Kidney (tissue), 14 donors: Measurements from ENCODE around the gene PIP5K1C. TPM values are rescaled to one million over a fixed set of nuclear protein-coding genes. Genes with fewer than 3 reads are reported as not detected.

Source experiments
- DNase-seq, 5 donors: peaks; one replicate each; pipeline ENCODE4 v3.0.0-alpha.2; 2013 to 2020
- FAIRE-seq: peaks from 2 replicates; lab custom pipeline; 2012; peaks lifted over from hg19 to GRCh38; lab: Jason Lieb, UNC
- H3K27ac ChIP-seq, 2 donors: one replicate each; pipeline ENCODE4 v1.7.0; 2013; ENCODE audit warnings: low read depth in 2 of 2, low read length in 2 of 2, inconsistent platforms in 1 of 2
- H3K27me3 ChIP-seq: one replicate; pipeline ENCODE4 v1.7.1; 2013; ENCODE audit warnings: low read length, inconsistent platforms; ENCODE audit not compliant: control insufficient read depth, insufficient read depth
- H3K36me3 ChIP-seq, 3 donors: one replicate each; pipeline versions ENCODE4 v1.7.0 to v1.7.1; 2013; ENCODE audit warnings: low read length in 3 of 3, control low read depth in 1 of 3, inconsistent platforms in 1 of 3; ENCODE audit not compliant: insufficient read depth in 3 of 3, control insufficient read depth in 2 of 3
- H3K4me1 ChIP-seq, 3 donors: one replicate each; pipeline versions ENCODE4 v1.7.0 to v1.7.1; 2013; ENCODE audit warnings: low read length in 3 of 3, inconsistent platforms in 1 of 3, low read depth in 1 of 3; ENCODE audit not compliant: control insufficient read depth in 2 of 3, insufficient read depth in 2 of 3
- H3K4me3 ChIP-seq, 3 donors: one replicate each; pipeline versions ENCODE4 v1.7.0 to v1.8.1; 2013; ENCODE audit warnings: low read length in 3 of 3, control low read depth in 1 of 3, inconsistent platforms in 1 of 3
- H3K9ac ChIP-seq, 3 donors: one replicate each; pipeline versions ENCODE4 v1.7.0 to v1.7.1; 2013; ENCODE audit warnings: low read length in 3 of 3, control low read depth in 1 of 3, inconsistent platforms in 1 of 3
- H3K9me3 ChIP-seq, 3 donors: one replicate each; pipeline versions ENCODE4 v1.7.0 to v1.7.1; 2013; ENCODE audit warnings: low read length in 3 of 3, control low read depth in 1 of 3, inconsistent platforms in 1 of 3; ENCODE audit not compliant: control insufficient read depth in 2 of 3, insufficient read depth in 1 of 3
- intact Hi-C: fragments of 100-400 bp; cut with DNase I; formaldehyde crosslinking; loops from one replicate; pipeline ENCODE4 v1.11.1; 2022
- polyA plus RNA-seq: library from polyadenylated mRNA; stranded (reverse); fragments of 350-450 nt; fragmentation: Illumina TruSeq; extraction: RNeasy Lipid Tissue Mini Kit (QIAGEN cat#74804); gene quantifications from one replicate; pipeline ENCODE4 v1.2.3, GENCODE V29; 2014; ENCODE audit warnings: low read depth, low replicate concordance; ENCODE audit not compliant: insufficient read depth
- total RNA-seq: library from RNA; stranded (reverse); fragmentation: NEBNext Ultra II Directional; extraction: Animal tissue kit (Norgen Biotek cat#: 25700); gene quantifications from one replicate; pipeline ENCODE4 v1.2.1, GENCODE V29; 2021
- TF ChIP-seq, protein P1 (sequence below): IDR thresholded peaks from 3 replicates; pipeline ENCODE4 v1.5.1; 2012; ENCODE audit warnings: mild to moderate bottlenecking, moderate library complexity, borderline replicate concordance; ENCODE audit not compliant: insufficient read depth; ENCODE audit errors: extremely low read depth
- donor health status: control.
- donor health status: control.
- donor health status: control.
- donor health status: control.
- donor health status: control.
- donor health status: DM: yes; HTN: yes; CAD: no.
- donor health status: Normal renal cell carcinoma (clear cell type).

Gene PIP5K1C
- total and polyA plus RNA-seq, 2 donors from 2014 or later = 11.2 to 35.6 TPM

DNA sequence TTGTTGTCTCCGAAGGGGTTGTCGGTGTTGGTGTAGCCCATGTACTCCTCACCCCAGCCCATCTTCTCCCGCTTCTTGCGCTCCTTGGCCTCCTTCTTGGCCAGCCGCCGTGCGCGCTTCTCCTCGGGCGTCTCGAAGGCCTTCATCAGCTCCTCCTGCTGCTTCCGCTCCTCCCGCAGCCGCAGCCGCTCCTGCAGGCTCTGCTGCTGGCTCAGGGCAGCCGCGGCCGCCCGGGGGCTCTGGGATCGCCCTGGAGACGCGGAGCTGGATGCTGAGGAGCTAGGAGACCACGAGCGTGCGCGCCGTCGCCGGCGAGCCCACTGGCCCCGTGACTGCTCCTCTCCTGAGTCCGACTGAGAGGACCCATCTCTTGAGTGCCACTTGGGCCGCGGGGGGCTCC lies 76.6 kb downstream of the PIP5K1C start:
- Histone ChIP-seq H3K27ac (no peak overlapping the region), H3K9ac (no peak overlapping the region), H3K4me3 (no peak overlapping the region), H3K36me3 (no peaks in the 10 kb centered on the region), H3K27me3 (no peaks in the 10 kb centered on the region), H3K4me1 (peaks cover 0 to 17% (median 4%) of the 10 kb centered on the region in 3 donors), H3K9me3 (no peaks in the 10 kb centered on the region)
- TF ChIP-seq, protein P1, sequence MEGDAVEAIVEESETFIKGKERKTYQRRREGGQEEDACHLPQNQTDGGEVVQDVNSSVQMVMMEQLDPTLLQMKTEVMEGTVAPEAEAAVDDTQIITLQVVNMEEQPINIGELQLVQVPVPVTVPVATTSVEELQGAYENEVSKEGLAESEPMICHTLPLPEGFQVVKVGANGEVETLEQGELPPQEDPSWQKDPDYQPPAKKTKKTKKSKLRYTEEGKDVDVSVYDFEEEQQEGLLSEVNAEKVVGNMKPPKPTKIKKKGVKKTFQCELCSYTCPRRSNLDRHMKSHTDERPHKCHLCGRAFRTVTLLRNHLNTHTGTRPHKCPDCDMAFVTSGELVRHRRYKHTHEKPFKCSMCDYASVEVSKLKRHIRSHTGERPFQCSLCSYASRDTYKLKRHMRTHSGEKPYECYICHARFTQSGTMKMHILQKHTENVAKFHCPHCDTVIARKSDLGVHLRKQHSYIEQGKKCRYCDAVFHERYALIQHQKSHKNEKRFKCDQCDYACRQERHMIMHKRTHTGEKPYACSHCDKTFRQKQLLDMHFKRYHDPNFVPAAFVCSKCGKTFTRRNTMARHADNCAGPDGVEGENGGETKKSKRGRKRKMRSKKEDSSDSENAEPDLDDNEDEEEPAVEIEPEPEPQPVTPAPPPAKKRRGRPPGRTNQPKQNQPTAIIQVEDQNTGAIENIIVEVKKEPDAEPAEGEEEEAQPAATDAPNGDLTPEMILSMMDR = no peak
- DNase-seq = peak in 1 of 5 donors; percentile 55
- FAIRE-seq = no peak
- intact Hi-C loops = no loop called here

DNA sequence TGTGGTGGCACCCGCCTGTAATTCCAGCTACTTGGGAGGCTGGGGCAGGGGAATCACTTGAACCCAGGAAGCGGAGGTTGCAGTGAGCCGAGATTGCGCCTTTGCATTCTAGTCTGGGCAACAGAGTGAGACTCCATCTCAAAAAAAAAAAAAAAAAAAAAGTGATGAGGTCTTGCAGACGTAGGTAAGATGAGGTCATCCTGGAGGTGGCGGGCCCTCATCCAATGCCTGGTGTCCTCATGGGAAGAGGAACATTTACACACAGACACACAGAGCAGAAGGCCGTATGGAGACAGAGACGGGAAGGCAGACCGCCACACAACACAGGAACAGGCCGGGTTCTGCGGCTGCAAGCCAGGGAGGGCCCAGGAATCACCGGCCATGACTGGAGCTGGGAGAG lies 78.0 kb downstream of the PIP5K1C start:
- peak in 1 of 5 donors; percentile 40 for DNase-seq
- no peaks in the 10 kb centered on the region for H3K36me3 ChIP-seq

DNA sequence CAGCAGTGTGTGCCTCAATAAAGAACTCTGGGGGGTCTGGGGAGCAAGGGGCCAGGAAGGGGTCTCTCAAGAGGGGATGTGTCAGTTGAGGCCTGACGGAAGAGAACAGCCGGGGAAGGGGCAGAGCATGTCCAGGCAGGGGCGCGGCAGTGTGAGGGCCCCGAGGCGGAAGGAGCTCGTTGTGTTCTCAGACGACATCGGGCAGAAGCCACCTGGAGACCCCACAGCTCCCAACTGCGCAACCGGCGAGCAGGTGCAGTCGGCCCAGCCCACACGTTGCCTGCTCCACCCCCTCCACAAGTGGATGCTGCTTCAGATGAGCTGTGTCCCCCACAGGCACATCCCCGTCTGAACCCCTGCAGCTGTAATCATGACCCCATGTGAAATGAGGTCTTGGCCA lies 78.6 kb downstream of the PIP5K1C start:
- TF ChIP-seq, protein P1 = no peak
- H3K4me1 ChIP-seq = peaks cover 0 to 19% (median 4%) of the 10 kb centered on the region in 3 donors
- intact Hi-C loops = no loop called here
- H3K4me3 ChIP-seq = no peak overlapping the region
- H3K27me3 ChIP-seq = no peaks in the 10 kb centered on the region
- DNase-seq = peak in 1 of 5 donors; percentile 70
- FAIRE-seq = no peak
- no peaks in the 10 kb centered on the region for H3K9me3 ChIP-seq
- H3K27ac ChIP-seq = no peak overlapping the region
- no peaks in the 10 kb centered on the region for H3K36me3 ChIP-seq
- H3K9ac ChIP-seq = no peak overlapping the region

More for the DNA sequence above, 78.0 kb downstream of the PIP5K1C start:
- TF ChIP-seq, protein P1 = no peak
- H3K4me1 ChIP-seq = peaks cover 0 to 20% (median 4%) of the 10 kb centered on the region in 3 donors
- no peaks in the 10 kb centered on the region for H3K9me3 ChIP-seq
- no peak overlapping the region for H3K4me3 ChIP-seq
- no peaks in the 10 kb centered on the region for H3K27me3 ChIP-seq
- intact Hi-C loops = no loop called here
- no peak overlapping the region for H3K9ac ChIP-seq
- FAIRE-seq = no peak
- no peak overlapping the region for H3K27ac ChIP-seq
